H1 (cell line): ENCODE data around the gene TANC1. TPM values are rescaled to one million over a fixed set of nuclear protein-coding genes. Genes with fewer than 3 reads are reported as not detected.

Experiments
- CTCF ChIA-PET: fragments of 300-600 bp; sonication (Branson Sonifier 250); formaldehyde crosslinking; loops from one replicate; lab custom pipeline; 2021; ENCODE audit not compliant: partially characterized antibody; lab: Charles Lee
- POLR2A ChIA-PET: fragments of 300-600 bp; sonication (Branson Sonifier 250); formaldehyde crosslinking; loops from one replicate; lab custom pipeline; 2021; ENCODE audit warnings: inconsistent platforms; ENCODE audit not compliant: partially characterized antibody; lab: Charles Lee
- DNase-seq, 2 experiments: peaks; one replicate each; pipeline versions ENCODE4 v3.0.0 to v3.0.0-alpha.2; 2010 to 2022; ENCODE audit warnings: low spot score in 2 of 2, low read depth in 1 of 2, mixed read lengths in 1 of 2
- FAIRE-seq: peaks from 2 replicates; lab custom pipeline; 2011; peaks lifted over from hg19 to GRCh38; lab: Jason Lieb, UNC
- H2AFZ ChIP-seq: 2 replicates; pipeline ENCODE4 v1.8.1; 2012; ENCODE audit warnings: low read length, inconsistent platforms
- H2AK5ac ChIP-seq: 2 replicates; pipeline ENCODE4 v1.6.1; 2013; ENCODE audit warnings: low read depth, low read length
- H2BK120ac ChIP-seq: replicated peaks from 2 replicates; pipeline ENCODE3; 2013; ENCODE audit warnings: low read depth, low read length, inconsistent platforms
- H2BK12ac ChIP-seq: 2 replicates; pipeline ENCODE4 v1.6.1; 2013; ENCODE audit warnings: low read depth, low read length
- H2BK15ac ChIP-seq: 2 replicates; pipeline ENCODE4 v1.6.1; 2013; ENCODE audit warnings: low read length
- H2BK20ac ChIP-seq: 2 replicates; pipeline ENCODE4 v1.6.1; 2013; ENCODE audit warnings: low read length
- H2BK5ac ChIP-seq: 2 replicates; pipeline ENCODE4 v1.6.1; 2013; ENCODE audit warnings: low read depth, low read length
- H3K14ac ChIP-seq: 2 replicates; pipeline ENCODE4 v1.6.1; 2013; ENCODE audit warnings: inconsistent platforms; ENCODE audit not compliant: insufficient read length
- H3K18ac ChIP-seq: 2 replicates; pipeline ENCODE4 v1.6.1; 2013; ENCODE audit warnings: low read length; ENCODE audit errors: extremely low read depth
- H3K23ac ChIP-seq: 2 replicates; pipeline ENCODE4 v1.6.1; 2013; ENCODE audit warnings: inconsistent platforms; ENCODE audit not compliant: insufficient read length
- H3K23me2 ChIP-seq: 2 replicates; pipeline ENCODE4 v1.6.1; 2013; ENCODE audit warnings: low read depth, low read length
- H3K27ac ChIP-seq: 2 replicates; pipeline ENCODE4 v1.6.1; 2011; ENCODE audit warnings: low read depth, low read length, inconsistent platforms
- H3K27me3 ChIP-seq, 4 experiments: replicated peaks in 1 of 4; 1 replicate in 1 of 4; 2 replicates in 3 of 4; pipeline versions ENCODE4 v1.6.1 to v1.8.1; 2011 to 2013; ENCODE audit warnings: low read length in 3 of 4, mild to moderate bottlenecking in 3 of 4, inconsistent platforms in 2 of 4, mixed read lengths in 2 of 4, moderate library complexity in 1 of 4; ENCODE audit not compliant: control insufficient read depth in 3 of 4, insufficient read depth in 3 of 4; ENCODE audit errors: extremely low read depth in 1 of 4
- H3K36me3 ChIP-seq, 4 experiments: 2 replicates each; pipeline versions ENCODE4 v1.6.1 to v1.8.1; 2011 to 2013; ENCODE audit warnings: mild to moderate bottlenecking in 4 of 4, low read length in 3 of 4, moderate library complexity in 2 of 4, control low read depth in 1 of 4, inconsistent platforms in 1 of 4; ENCODE audit not compliant: insufficient read depth in 4 of 4, control insufficient read depth in 2 of 4
- H3K4ac ChIP-seq: replicated peaks from 2 replicates; pipeline ENCODE3; 2013; ENCODE audit warnings: low read length, low read depth, mixed read lengths, inconsistent platforms; ENCODE audit not compliant: insufficient read length
- H3K4me1 ChIP-seq, 4 experiments: replicated peaks in 1 of 4; 1 replicate in 1 of 4; 2 replicates in 3 of 4; pipeline versions ENCODE4 v1.6.1 to v1.8.1; 2011 to 2013; ENCODE audit warnings: low read length in 3 of 4, inconsistent platforms in 2 of 4, mixed read lengths in 1 of 4; ENCODE audit not compliant: insufficient read depth in 4 of 4, control insufficient read depth in 3 of 4
- H3K4me2 ChIP-seq, 2 experiments: 2 replicates each; pipeline versions ENCODE4 v1.6.1 to v1.8.1; 2011 to 2013; ENCODE audit warnings: low read depth in 2 of 2, low read length in 2 of 2, control low read depth in 1 of 2, inconsistent platforms in 1 of 2, mild to moderate bottlenecking in 1 of 2; ENCODE audit not compliant: insufficient read depth in 1 of 2
- H3K4me3 ChIP-seq, 4 experiments: fragments of 200-600, 300-600 bp in 1 of 4; sonication (generic), shearing (Covaris generic), sonication (Bioruptor Twin) in 1 of 4; 2 replicates each; pipeline versions ENCODE4 v1.5.1 to v1.8.1; 2011 to 2016; ENCODE audit warnings: low read length in 4 of 4, low read depth in 3 of 4, control low read depth in 2 of 4, inconsistent platforms in 2 of 4, mild to moderate bottlenecking in 2 of 4, mixed read lengths in 1 of 4, moderate library complexity in 1 of 4; ENCODE audit not compliant: insufficient read depth in 2 of 4; ENCODE audit errors: extremely low read depth in 1 of 4
- H3K56ac ChIP-seq: replicated peaks from 2 replicates; pipeline ENCODE3; 2013; ENCODE audit warnings: low read depth, mild to moderate bottlenecking, mixed read lengths, low read length, inconsistent platforms; ENCODE audit not compliant: insufficient read length
- H3K79me1 ChIP-seq: 2 replicates; pipeline ENCODE4 v1.6.1; 2013; ENCODE audit warnings: low read depth, low read length, control low read depth
- H3K79me2 ChIP-seq, 2 experiments: 2 replicates each; pipeline versions ENCODE4 v1.6.1 to v1.8.1; 2012 to 2013; ENCODE audit warnings: low read length in 2 of 2, mild to moderate bottlenecking in 2 of 2, inconsistent platforms in 1 of 2; ENCODE audit not compliant: insufficient read depth in 2 of 2, control insufficient read depth in 1 of 2
- H3K9ac ChIP-seq, 4 experiments: replicated peaks in 1 of 4; 1 replicate in 1 of 4; 2 replicates in 3 of 4; pipeline versions ENCODE4 v1.6.1 to v1.8.1; 2011 to 2013; ENCODE audit warnings: low read depth in 3 of 4, low read length in 3 of 4, control low read depth in 2 of 4, mild to moderate bottlenecking in 2 of 4, moderate library complexity in 2 of 4, inconsistent platforms in 1 of 4; ENCODE audit errors: extremely low read depth in 1 of 4
- H3K9me3 ChIP-seq, 2 experiments: 2 replicates each; pipeline versions ENCODE4 v1.6.1 to v1.8.1; 2012 to 2013; ENCODE audit warnings: mild to moderate bottlenecking in 2 of 2, moderate library complexity in 2 of 2, control low read depth in 1 of 2, inconsistent platforms in 1 of 2, low read depth in 1 of 2, low read length in 1 of 2, mixed read lengths in 1 of 2; ENCODE audit not compliant: insufficient read depth in 2 of 2
- H4K20me1 ChIP-seq, 2 experiments: replicated peaks in 1 of 2; 2 replicates each; pipeline versions ENCODE3 to v1.8.1; 2011 to 2013; ENCODE audit warnings: inconsistent platforms in 2 of 2, low read length in 2 of 2, mild to moderate bottlenecking in 1 of 2; ENCODE audit not compliant: insufficient read depth in 2 of 2, control insufficient read depth in 1 of 2
- H4K5ac ChIP-seq: 2 replicates; pipeline ENCODE4 v1.6.1; 2013; ENCODE audit warnings: low read length, low read depth, mixed read lengths, inconsistent platforms; ENCODE audit not compliant: insufficient read length
- H4K8ac ChIP-seq: 2 replicates; pipeline ENCODE4 v1.8.0; 2013; ENCODE audit warnings: mild to moderate bottlenecking, moderate library complexity, low read length, inconsistent platforms; ENCODE audit not compliant: insufficient read depth; ENCODE audit errors: extremely low read depth
- H4K91ac ChIP-seq: replicated peaks from 2 replicates; pipeline ENCODE3; 2013; ENCODE audit warnings: low read length, mixed read lengths, inconsistent platforms; ENCODE audit not compliant: insufficient read length
- ATF2 ChIP-seq: IDR thresholded peaks from 2 replicates; pipeline ENCODE4 v1.6.1; 2012; ENCODE audit warnings: low read length, inconsistent platforms
- E2F6 ChIP-seq: IDR thresholded peaks from 2 replicates; pipeline ENCODE4 v1.6.1; 2012; ENCODE audit warnings: inconsistent platforms
- WGBS, 2 experiments: shearing (Covaris generic) in 1 of 2; methylation state at CpG; one replicate each; pipeline versions ENCODE4 v1.1.6 to v1.1.7; 2013 to 2015; ENCODE audit warnings: low lambda C conversion rate in 2 of 2, mixed read lengths in 2 of 2, inconsistent platforms in 1 of 2, low coverage in 1 of 2, missing lambda C conversion rate in 1 of 2; ENCODE audit not compliant: insufficient replicate concordance in 2 of 2, insufficient coverage in 1 of 2, insufficient read length in 1 of 2; ENCODE audit errors: extremely low coverage in 1 of 2, missing lambda C conversion rate in 1 of 2; 5-methylcytosine and 5-hydroxymethylcytosine counted together
- polyA plus RNA-seq, 7 experiments: library from polyadenylated mRNA; depleted of rRNA in 3 of 7; stranded (reverse) in 5 of 7; unstranded in 2 of 7; fragments of >200 nt in 5 of 7; fragments of 200-250 nt in 2 of 7; gene quantifications; 1 replicate in 5 of 7; 2 replicates in 1 of 7; 4 replicates in 1 of 7; pipeline versions ENCODE4 v1.2.1 to v1.2.3, GENCODE V29; 2011 to 2013; ENCODE audit warnings: missing spikeins in 2 of 7, mixed read lengths in 2 of 7
- total RNA-seq: library from RNA; stranded (reverse); fragmentation: NEBNext Ultra II Directional; extraction: Animal tissue kit (Norgen Biotek cat#: 25700); gene quantifications from 2 replicates; pipeline ENCODE4 v1.2.1, GENCODE V29; 2021

Gene TANC1
- total and polyA plus RNA-seq, 2 of the 8 experiments (the other 6 are each of a cell fraction or from before 2014, with no cell fraction given): 4.1 to 7.6 TPM

GRCh38 chr2:159000072-159000471 lies 31.6 kb downstream of the TANC1 start:
- Histone ChIP-seq H3K56ac (no peak overlapping the region), H2AFZ (no peak overlapping the region), H2BK120ac (no peak overlapping the region), H2BK12ac (no peak overlapping the region), H3K36me3 (no peaks in the 10 kb centered on the region), H3K9ac (no peak overlapping the region), H3K18ac (no peak overlapping the region), H3K4me2 (no peak overlapping the region), H3K79me2 (0 out of 4 replicates have a peak, but pooled peaks cover 0 to 3% of the 10 kb centered on the region in 2 experiments), H3K4me1 (peaks cover 0 to 7% (median 3%) of the 10 kb centered on the region in 4 experiments; a peak in 3 of 7 replicates), H3K79me1 (peaks cover 2% of the 10 kb centered on the region; the same call in 1 of the 2 replicates), H4K5ac (no peak overlapping the region), H3K14ac (no peak overlapping the region), H3K23me2 (no peaks in the 10 kb centered on the region), H3K27ac (no peak overlapping the region), H2BK20ac (no peak overlapping the region), H3K4me3 (no peak overlapping the region), H3K9me3 (peaks cover 3 to 5% of the 10 kb centered on the region in 2 experiments; a peak in 1 of 4 replicates), H2AK5ac (no peak overlapping the region)
- 83 to 100% methylated on average over 1 to 8 of the region's 8 CpGs for WGBS, 2 experiments
- no peak for FAIRE-seq
- ChIA-PET POLR2A (interaction anchor here (0.5 kb wide), 1 partner anchor 73 kb away, joined by 3 read pairs; no protein-coding TSS in a partner anchor), CTCF (interaction anchor here (1.5 kb wide), 1 partner anchor 14 kb away, joined by 3 read pairs; no protein-coding TSS in a partner anchor)
- no peak for DNase-seq
- no peak for TF ChIP-seq ATF2
- peak; percentile 74 for TF ChIP-seq E2F6
- TF ChIP-seq, all 59 proteins: peak for 1
- Histone ChIP-seq H3K4ac (no peak overlapping the region), H2BK5ac (no peak overlapping the region), H2BK15ac (no peak overlapping the region), H3K27me3 (no peaks in the 10 kb centered on the region), H4K20me1 (peaks cover 0 to 2% of the 10 kb centered on the region in 2 experiments), H3K23ac (no peak overlapping the region), H4K8ac (no peak overlapping the region), H4K91ac (no peak overlapping the region)
